Loucy (cell line): ENCODE results near the gene EXOC3L2.

Source experiments
- EZH2phosphoT487 ChIP-seq: fragments of 200-600 bp; IDR thresholded peaks from 2 replicates; pipeline ENCODE4 v1.6.1; 2018; ENCODE audit warnings: antibody characterized with exemption, mild to moderate bottlenecking, moderate library complexity, borderline replicate concordance
- TF ChIP-seq, protein P1 (sequence below): fragments of 200-600 bp; sonication (generic); conservative IDR thresholded peaks from 2 replicates; pipeline ENCODE4 v1.5.1; 2014; ENCODE audit warnings: mild to moderate bottlenecking, antibody characterized with exemption, low read length

DNA sequence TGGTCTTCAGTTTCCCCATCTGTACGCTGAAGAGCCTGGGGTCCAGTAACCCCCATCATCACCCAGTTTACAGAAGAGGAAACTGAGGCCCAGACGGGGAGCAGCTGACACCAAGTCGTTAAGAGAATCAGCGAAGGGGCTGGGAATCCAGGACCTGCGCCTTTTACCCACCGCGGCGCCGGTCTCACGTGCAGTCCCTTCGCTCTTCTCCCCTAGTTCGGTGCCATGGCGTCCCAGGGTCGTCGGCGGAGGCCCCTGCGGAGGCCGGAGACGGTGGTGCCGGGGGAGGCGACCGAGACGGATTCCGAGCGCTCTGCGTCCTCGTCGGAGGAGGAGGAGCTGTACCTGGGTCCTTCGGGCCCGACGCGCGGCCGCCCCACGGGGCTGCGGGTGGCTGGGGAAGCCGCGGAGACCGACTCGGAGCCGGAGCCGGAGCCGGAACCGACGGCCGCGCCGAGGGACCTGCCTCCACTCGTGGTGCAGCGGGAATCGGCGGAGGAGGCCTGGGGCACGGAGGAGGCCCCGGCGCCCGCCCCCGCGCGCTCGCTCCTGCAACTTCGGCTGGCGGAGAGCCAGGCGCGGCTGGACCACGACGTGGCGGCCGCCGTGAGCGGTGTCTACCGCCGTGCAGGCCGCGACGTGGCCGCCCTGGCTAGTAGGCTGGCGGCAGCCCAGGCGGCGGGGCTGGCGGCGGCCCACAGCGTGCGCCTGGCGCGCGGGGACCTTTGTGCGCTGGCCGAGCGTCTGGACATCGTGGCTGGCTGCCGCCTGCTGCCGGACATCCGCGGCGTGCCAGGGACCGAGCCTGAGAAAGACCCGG lies 65.9 kb downstream of the EXOC3L2 start:
- TF ChIP-seq, protein P1, sequence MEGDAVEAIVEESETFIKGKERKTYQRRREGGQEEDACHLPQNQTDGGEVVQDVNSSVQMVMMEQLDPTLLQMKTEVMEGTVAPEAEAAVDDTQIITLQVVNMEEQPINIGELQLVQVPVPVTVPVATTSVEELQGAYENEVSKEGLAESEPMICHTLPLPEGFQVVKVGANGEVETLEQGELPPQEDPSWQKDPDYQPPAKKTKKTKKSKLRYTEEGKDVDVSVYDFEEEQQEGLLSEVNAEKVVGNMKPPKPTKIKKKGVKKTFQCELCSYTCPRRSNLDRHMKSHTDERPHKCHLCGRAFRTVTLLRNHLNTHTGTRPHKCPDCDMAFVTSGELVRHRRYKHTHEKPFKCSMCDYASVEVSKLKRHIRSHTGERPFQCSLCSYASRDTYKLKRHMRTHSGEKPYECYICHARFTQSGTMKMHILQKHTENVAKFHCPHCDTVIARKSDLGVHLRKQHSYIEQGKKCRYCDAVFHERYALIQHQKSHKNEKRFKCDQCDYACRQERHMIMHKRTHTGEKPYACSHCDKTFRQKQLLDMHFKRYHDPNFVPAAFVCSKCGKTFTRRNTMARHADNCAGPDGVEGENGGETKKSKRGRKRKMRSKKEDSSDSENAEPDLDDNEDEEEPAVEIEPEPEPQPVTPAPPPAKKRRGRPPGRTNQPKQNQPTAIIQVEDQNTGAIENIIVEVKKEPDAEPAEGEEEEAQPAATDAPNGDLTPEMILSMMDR, result no peak
- TF ChIP-seq EZH2phosphoT487, result no peak
